ENCODE data around the gene TSPAN15.
A peak's percentile ranks its signal among the peaks of the same experiment; 100 is the strongest.
"Not testable (repeated sequence)": the region's sequence is repeated elsewhere in the genome, so short reads cannot be mapped to it uniquely, and the experiment has no call there.

TSPAN15 gene

GRCh38 chr10:69449841-69450240, 1.4 kb upstream of the TSPAN15 start:
- DNase-seq, result peak; percentile 6

GRCh38 chr10:69450395-69450794, 870 bp upstream of the TSPAN15 start:
- not testable (repeated sequence) for DNase-seq

GRCh38 chr10:69451784-69452251, 553 bp downstream of the TSPAN15 start:
- peak; percentile 17 for DNase-seq

GRCh38 chr10:69452676-69453415, 1.6 kb downstream of the TSPAN15 start:
- no peak for DNase-seq

GRCh38 chr10:69453795-69454194, 2.5 kb downstream of the TSPAN15 start:
- no peak for DNase-seq

- no peak for DNase-seq
Measured at GRCh38 chr10:69455006-69455763, 3.9 kb downstream of the TSPAN15 start.

- DNase-seq, result no peak
Measured at GRCh38 chr10:69456880-69457693, 5.8 kb downstream of the TSPAN15 start.

- no peak for DNase-seq
Measured at GRCh38 chr10:69457771-69458237, 6.5 kb downstream of the TSPAN15 start.

- no peak for DNase-seq
Measured at GRCh38 chr10:69458430-69459100, 7.3 kb downstream of the TSPAN15 start.

GRCh38 chr10:69459101-69459790, 8.0 kb downstream of the TSPAN15 start:
- DNase-seq, result no peak

GRCh38 chr10:69459893-69460575, 8.8 kb downstream of the TSPAN15 start:
- no peak for DNase-seq

GRCh38 chr10:69460576-69461242, 9.4 kb downstream of the TSPAN15 start:
- no peak for DNase-seq

GRCh38 chr10:69461243-69462025, 10.2 kb downstream of the TSPAN15 start:
- DNase-seq, result no peak

GRCh38 chr10:69463886-69464285, 12.6 kb downstream of the TSPAN15 start:
- DNase-seq, result no peak

- DNase-seq, result no peak
Measured at GRCh38 chr10:69464401-69464800, 13.1 kb downstream of the TSPAN15 start.

GRCh38 chr10:69464801-69465401, 13.6 kb downstream of the TSPAN15 start:
- no peak for DNase-seq

- no peak for DNase-seq
Measured at GRCh38 chr10:69465457-69466157, 14.3 kb downstream of the TSPAN15 start.

GRCh38 chr10:69466158-69466490, 14.9 kb downstream of the TSPAN15 start:
- no peak for DNase-seq

- no peak for DNase-seq
Measured at GRCh38 chr10:69466689-69467088, 15.4 kb downstream of the TSPAN15 start.

All from NCI-H1105 treated with DMSO at 0.1 percent for 48 hours (cell line).